Measurements from ENCODE around the gene NTM.

The NTM gene

GRCh38 chr11:132137981-132138313, 767.5 kb downstream of the NTM start:
- DNase-seq, result no peak

GRCh38 chr11:132139181-132139580, 768.8 kb downstream of the NTM start:
- DNase-seq, result no peak

- DNase-seq, result no peak
Observed at GRCh38 chr11:132140056-132140455, 769.6 kb downstream of the NTM start.

- DNase-seq, result no peak
Observed at GRCh38 chr11:132142121-132142520, 771.7 kb downstream of the NTM start.

- no peak for DNase-seq
Observed at GRCh38 chr11:132142554-132142953, 772.1 kb downstream of the NTM start.

GRCh38 chr11:132147464-132147863, 777.0 kb downstream of the NTM start:
- DNase-seq, result no peak

- no peak for DNase-seq
Observed at GRCh38 chr11:132154781-132155180, 784.4 kb downstream of the NTM start.

GRCh38 chr11:132158091-132158490, 787.7 kb downstream of the NTM start:
- peak; percentile 32 for DNase-seq

- DNase-seq, result no peak
Observed at GRCh38 chr11:132158696-132159095, 788.3 kb downstream of the NTM start.

GRCh38 chr11:132161403-132162078, 791.1 kb downstream of the NTM start:
- no peak for DNase-seq

GRCh38 chr11:132168344-132168981, 798.0 kb downstream of the NTM start:
- no peak for DNase-seq

GRCh38 chr11:132171031-132171430, 800.6 kb downstream of the NTM start:
- no peak for DNase-seq

- DNase-seq, result no peak
Observed at GRCh38 chr11:132174362-132175255, 804.2 kb downstream of the NTM start.

- DNase-seq, result peak; percentile 37
Observed at GRCh38 chr11:132177106-132177505, 806.7 kb downstream of the NTM start.

GRCh38 chr11:132184079-132184478, 813.7 kb downstream of the NTM start:
- no peak for DNase-seq

- DNase-seq, result no peak
Observed at GRCh38 chr11:132185726-132186592, 815.5 kb downstream of the NTM start.

- DNase-seq, result no peak
Observed at GRCh38 chr11:132186699-132187098, 816.3 kb downstream of the NTM start.

- DNase-seq, result no peak
Observed at GRCh38 chr11:132187386-132187785, 817.0 kb downstream of the NTM start.

- no peak for DNase-seq
Observed at GRCh38 chr11:132187814-132188213, 817.4 kb downstream of the NTM start.

GRCh38 chr11:132196928-132197327, 826.5 kb downstream of the NTM start:
- DNase-seq, result no peak

- no peak for DNase-seq
Observed at GRCh38 chr11:132200353-132200936, 830.0 kb downstream of the NTM start.

GRCh38 chr11:132202621-132203020, 832.2 kb downstream of the NTM start:
- no peak for DNase-seq

GRCh38 chr11:132205006-132205405, 834.6 kb downstream of the NTM start:
- no peak for DNase-seq
